ENCODE data around the gene TFR2. TPM values are rescaled to one million over a fixed set of nuclear protein-coding genes. Genes with fewer than 3 reads are reported as not detected.
A peak's percentile ranks its signal among the peaks of the same experiment; 100 is the strongest.

Gene TFR2
- total and polyA plus RNA-seq, 2 of the 13 experiments (the other 11 are each of a cell fraction or from before 2014, with no cell fraction given) = 36.9 to 64.2 TPM

DNA sequence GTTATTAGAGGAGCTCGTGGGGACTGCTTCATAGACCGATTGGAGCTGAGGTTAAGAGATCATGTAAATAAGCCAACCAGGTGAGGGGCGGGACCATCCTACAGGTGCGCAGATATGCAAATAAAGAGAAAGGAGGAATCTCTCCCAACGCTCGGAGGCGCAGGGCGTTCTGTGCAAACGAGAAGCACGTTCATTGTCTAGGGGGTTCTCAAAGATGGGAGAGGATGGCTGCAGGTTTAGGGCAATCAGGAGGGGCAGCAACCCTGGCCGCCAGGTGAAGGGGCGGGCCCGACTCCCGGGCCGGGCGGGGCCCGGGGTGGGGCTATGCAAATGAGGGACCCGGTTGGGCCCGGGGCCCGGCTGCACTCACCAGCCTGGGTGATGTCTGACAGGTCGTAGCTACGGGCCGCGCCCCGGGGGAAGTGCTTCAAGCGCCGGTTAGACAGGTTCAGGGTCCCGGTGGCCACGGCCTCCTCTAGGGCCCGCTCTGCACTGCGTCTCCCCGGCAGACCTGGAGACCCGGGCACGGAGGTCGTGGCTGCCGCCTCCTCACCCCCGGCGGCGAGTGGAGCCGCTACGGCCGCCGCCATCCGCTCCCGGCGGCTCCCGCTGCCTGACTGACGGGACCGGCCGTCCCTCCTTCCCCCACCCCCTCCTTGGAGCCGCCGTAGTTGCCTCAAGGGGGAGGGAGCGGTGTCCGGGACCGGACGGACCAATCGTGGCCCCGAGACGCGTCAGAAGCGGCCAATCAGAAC, 55.7 kb downstream of the TFR2 start, which contains the start of gene LRCH4 (continued):
- TF ChIP-seq MED8 (CRISPR knock-in tag; IDR thresholded peaks at IDR 0.05; ENCODE audit: insufficient replicate concordance) = no peak
- TF ChIP-seq ZFX (CRISPR knock-in tag; IDR thresholded peaks at IDR 0.05; ENCODE audit: low read depth) = peak; percentile 66
- TF ChIP-seq ZSCAN22 (CRISPR knock-in tag; IDR thresholded peaks at IDR 0.05) = no peak
- TF ChIP-seq ZNF33B (CRISPR knock-in tag; IDR thresholded peaks at IDR 0.05) = 0 out of 2 replicates have a peak, but pooled peaks have one; percentile 56
- TF ChIP-seq NFIC (IDR thresholded peaks at IDR 0.05; ENCODE audit: low read length) = no peak
- 0 out of 2 replicates have a peak, but pooled peaks have one; percentile 67 for TF ChIP-seq SNAI1 (CRISPR knock-in tag; IDR thresholded peaks at IDR 0.05; ENCODE audit: borderline replicate concordance)
- peak; percentile 96 for TF ChIP-seq AGO1 (IDR thresholded peaks at IDR 0.05; ENCODE audit: low read depth, low read length, poor library complexity, severe bottlenecking)
- TF ChIP-seq ZNF180 (CRISPR knock-in tag; IDR thresholded peaks at IDR 0.05; ENCODE audit: borderline replicate concordance, low read depth) = no peak
- TF ChIP-seq TARDBP (CRISPR knock-in tag; IDR thresholded peaks at IDR 0.05) = peak; percentile 87
- peak; percentile 83; the same call in 1 of the 2 replicates for TF ChIP-seq ZNF343 (CRISPR knock-in tag; IDR thresholded peaks at IDR 0.05)
- TF ChIP-seq ZNF639 (CRISPR knock-in tag; conservative IDR thresholded peaks at IDR 0.05) = peak; percentile 90
- TF ChIP-seq, protein P1, sequence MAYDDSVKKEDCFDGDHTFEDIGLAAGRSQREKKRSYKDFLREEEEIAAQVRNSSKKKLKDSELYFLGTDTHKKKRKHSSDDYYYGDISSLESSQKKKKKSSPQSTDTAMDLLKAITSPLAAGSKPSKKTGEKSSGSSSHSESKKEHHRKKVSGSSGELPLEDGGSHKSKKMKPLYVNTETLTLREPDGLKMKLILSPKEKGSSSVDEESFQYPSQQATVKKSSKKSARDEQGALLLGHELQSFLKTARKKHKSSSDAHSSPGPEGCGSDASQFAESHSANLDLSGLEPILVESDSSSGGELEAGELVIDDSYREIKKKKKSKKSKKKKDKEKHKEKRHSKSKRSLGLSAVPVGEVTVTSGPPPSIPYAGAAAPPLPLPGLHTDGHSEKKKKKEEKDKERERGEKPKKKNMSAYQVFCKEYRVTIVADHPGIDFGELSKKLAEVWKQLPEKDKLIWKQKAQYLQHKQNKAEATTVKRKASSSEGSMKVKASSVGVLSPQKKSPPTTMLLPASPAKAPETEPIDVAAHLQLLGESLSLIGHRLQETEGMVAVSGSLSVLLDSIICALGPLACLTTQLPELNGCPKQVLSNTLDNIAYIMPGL (CRISPR knock-in tag; IDR thresholded peaks at IDR 0.05; ENCODE audit: borderline replicate concordance in 1 of 2, low read depth in 1 of 2) = peak in 1 of 2 experiments; percentile 41; a peak in 3 of 4 replicates
- 0 out of 2 replicates have a peak, but pooled peaks have one; percentile 63 for TF ChIP-seq ZNF790 (CRISPR knock-in tag; IDR thresholded peaks at IDR 0.05; ENCODE audit: borderline replicate concordance)
- TF ChIP-seq SOX13 (IDR thresholded peaks at IDR 0.05) = no peak
- TF ChIP-seq SOX13 (CRISPR knock-in tag; conservative IDR thresholded peaks at IDR 0.05 in 1 of 2, IDR thresholded peaks at IDR 0.05 in 1 of 2) = peak in 1 of 2 experiments; percentile 87; a peak in 3 of 4 replicates
- TF ChIP-seq ZNF670 (CRISPR knock-in tag; IDR thresholded peaks at IDR 0.05; ENCODE audit: borderline replicate concordance) = peak; percentile 59; the same call in 1 of the 2 replicates
- TF ChIP-seq, protein P2, sequence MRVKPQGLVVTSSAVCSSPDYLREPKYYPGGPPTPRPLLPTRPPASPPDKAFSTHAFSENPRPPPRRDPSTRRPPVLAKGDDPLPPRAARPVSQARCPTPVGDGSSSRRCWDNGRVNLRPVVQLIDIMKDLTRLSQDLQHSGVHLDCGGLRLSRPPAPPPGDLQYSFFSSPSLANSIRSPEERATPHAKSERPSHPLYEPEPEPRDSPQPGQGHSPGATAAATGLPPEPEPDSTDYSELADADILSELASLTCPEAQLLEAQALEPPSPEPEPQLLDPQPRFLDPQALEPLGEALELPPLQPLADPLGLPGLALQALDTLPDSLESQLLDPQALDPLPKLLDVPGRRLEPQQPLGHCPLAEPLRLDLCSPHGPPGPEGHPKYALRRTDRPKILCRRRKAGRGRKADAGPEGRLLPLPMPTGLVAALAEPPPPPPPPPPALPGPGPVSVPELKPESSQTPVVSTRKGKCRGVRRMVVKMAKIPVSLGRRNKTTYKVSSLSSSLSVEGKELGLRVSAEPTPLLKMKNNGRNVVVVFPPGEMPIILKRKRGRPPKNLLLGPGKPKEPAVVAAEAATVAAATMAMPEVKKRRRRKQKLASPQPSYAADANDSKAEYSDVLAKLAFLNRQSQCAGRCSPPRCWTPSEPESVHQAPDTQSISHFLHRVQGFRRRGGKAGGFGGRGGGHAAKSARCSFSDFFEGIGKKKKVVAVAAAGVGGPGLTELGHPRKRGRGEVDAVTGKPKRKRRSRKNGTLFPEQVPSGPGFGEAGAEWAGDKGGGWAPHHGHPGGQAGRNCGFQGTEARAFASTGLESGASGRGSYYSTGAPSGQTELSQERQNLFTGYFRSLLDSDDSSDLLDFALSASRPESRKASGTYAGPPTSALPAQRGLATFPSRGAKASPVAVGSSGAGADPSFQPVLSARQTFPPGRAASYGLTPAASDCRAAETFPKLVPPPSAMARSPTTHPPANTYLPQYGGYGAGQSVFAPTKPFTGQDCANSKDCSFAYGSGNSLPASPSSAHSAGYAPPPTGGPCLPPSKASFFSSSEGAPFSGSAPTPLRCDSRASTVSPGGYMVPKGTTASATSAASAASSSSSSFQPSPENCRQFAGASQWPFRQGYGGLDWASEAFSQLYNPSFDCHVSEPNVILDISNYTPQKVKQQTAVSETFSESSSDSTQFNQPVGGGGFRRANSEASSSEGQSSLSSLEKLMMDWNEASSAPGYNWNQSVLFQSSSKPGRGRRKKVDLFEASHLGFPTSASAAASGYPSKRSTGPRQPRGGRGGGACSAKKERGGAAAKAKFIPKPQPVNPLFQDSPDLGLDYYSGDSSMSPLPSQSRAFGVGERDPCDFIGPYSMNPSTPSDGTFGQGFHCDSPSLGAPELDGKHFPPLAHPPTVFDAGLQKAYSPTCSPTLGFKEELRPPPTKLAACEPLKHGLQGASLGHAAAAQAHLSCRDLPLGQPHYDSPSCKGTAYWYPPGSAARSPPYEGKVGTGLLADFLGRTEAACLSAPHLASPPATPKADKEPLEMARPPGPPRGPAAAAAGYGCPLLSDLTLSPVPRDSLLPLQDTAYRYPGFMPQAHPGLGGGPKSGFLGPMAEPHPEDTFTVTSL (CRISPR knock-in tag; IDR thresholded peaks at IDR 0.05; ENCODE audit: borderline replicate concordance) = no peak
- TF ChIP-seq, protein P3, sequence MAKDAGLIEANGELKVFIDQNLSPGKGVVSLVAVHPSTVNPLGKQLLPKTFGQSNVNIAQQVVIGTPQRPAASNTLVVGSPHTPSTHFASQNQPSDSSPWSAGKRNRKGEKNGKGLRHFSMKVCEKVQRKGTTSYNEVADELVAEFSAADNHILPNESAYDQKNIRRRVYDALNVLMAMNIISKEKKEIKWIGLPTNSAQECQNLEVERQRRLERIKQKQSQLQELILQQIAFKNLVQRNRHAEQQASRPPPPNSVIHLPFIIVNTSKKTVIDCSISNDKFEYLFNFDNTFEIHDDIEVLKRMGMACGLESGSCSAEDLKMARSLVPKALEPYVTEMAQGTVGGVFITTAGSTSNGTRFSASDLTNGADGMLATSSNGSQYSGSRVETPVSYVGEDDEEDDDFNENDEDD (CRISPR knock-in tag; IDR thresholded peaks at IDR 0.05; ENCODE audit: borderline replicate concordance) = no peak
